ENCODE data around the gene CNTD1.

Gene CNTD1

DNA sequence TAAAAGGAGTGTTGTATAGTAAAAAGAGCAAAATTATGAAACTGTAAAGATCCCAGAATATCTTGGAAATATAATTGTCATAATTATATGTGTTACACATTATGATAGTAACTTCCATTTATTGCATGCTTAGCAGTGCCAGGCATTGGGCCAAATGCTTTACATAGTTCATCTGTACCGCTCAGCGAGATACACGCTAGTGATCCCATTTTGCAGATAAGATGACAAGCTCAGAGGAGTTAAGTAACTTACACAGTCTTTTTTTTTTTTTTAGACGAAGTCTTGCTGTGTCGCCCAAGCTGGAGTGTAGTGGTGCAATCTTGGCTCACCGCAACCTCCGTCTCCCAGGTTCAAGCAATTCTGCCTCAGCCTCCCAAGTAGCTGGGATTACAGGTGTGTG is 47.0 kb upstream of the CNTD1 start:
- TF ChIP-seq, protein P1, sequence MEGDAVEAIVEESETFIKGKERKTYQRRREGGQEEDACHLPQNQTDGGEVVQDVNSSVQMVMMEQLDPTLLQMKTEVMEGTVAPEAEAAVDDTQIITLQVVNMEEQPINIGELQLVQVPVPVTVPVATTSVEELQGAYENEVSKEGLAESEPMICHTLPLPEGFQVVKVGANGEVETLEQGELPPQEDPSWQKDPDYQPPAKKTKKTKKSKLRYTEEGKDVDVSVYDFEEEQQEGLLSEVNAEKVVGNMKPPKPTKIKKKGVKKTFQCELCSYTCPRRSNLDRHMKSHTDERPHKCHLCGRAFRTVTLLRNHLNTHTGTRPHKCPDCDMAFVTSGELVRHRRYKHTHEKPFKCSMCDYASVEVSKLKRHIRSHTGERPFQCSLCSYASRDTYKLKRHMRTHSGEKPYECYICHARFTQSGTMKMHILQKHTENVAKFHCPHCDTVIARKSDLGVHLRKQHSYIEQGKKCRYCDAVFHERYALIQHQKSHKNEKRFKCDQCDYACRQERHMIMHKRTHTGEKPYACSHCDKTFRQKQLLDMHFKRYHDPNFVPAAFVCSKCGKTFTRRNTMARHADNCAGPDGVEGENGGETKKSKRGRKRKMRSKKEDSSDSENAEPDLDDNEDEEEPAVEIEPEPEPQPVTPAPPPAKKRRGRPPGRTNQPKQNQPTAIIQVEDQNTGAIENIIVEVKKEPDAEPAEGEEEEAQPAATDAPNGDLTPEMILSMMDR (IDR thresholded peaks at IDR 0.05; ENCODE audit: low read depth, low read length), result no peak
- no peak for TF ChIP-seq EZH2phosphoT487 (IDR thresholded peaks at IDR 0.05; ENCODE audit: low read depth)
- no peak overlapping the region for H3K4me3 ChIP-seq (ENCODE audit: low read length)
- H3K27ac ChIP-seq (ENCODE audit: low read length), result no peak overlapping the region
- H3K9ac ChIP-seq (ENCODE audit: low read length), result no peak overlapping the region
- no peaks in the 10 kb centered on the region for H4K20me1 ChIP-seq (ENCODE audit: insufficient read depth, low read length)
- H3K9me3 ChIP-seq (ENCODE audit: insufficient read depth, low read length), result no peaks in the 10 kb centered on the region
- no peaks in the 10 kb centered on the region for H3K27me3 ChIP-seq (ENCODE audit: low read depth, low read length)
- H3K36me3 ChIP-seq (replicated peaks; ENCODE audit: low read depth, low read length), result no peaks in the 10 kb centered on the region
- peaks cover 9% of the 10 kb centered on the region for H3K4me1 ChIP-seq (ENCODE audit: low read length)
- no peaks in the 10 kb centered on the region for H3K79me2 ChIP-seq (ENCODE audit: low read length)
- H2AFZ ChIP-seq (ENCODE audit: low read depth, low read length), result no peak overlapping the region
- H3K4me2 ChIP-seq (ENCODE audit: low read length), result no peak overlapping the region

DNA sequence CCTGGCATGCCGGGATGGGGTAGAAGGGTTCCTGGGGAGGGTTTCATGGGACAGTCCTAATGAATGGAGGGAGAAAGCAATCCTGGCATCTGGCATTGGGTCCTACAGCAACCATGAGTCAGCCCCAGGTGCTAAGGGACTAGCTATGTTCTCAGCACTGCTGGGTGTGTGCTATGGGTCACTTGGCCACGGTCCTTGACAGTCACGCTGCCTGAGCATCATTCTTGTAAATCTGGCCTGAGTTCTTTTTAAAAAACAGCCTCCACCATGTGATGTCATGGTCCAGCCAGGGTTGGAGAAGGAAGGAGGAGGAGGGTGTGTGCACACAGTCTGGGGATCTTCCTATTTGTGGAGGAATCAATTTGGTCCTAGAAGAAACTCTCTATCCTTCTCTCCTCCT is 43.9 kb upstream of the CNTD1 start:
- Histone ChIP-seq H3K27ac (ENCODE audit: low read length) (no peak overlapping the region), H3K4me3 (ENCODE audit: low read length) (no peak overlapping the region), H3K27me3 (ENCODE audit: low read depth, low read length) (no peaks in the 10 kb centered on the region), H3K79me2 (ENCODE audit: low read length) (no peaks in the 10 kb centered on the region), H3K4me1 (ENCODE audit: low read length) (peaks cover 22% of the 10 kb centered on the region), H3K36me3 (replicated peaks; ENCODE audit: low read depth, low read length) (no peaks in the 10 kb centered on the region), H3K9me3 (ENCODE audit: insufficient read depth, low read length) (no peaks in the 10 kb centered on the region), H2AFZ (ENCODE audit: low read depth, low read length) (no peak overlapping the region), H3K9ac (ENCODE audit: low read length) (no peak overlapping the region), H3K4me2 (ENCODE audit: low read length) (no peak overlapping the region), H4K20me1 (ENCODE audit: insufficient read depth, low read length) (no peaks in the 10 kb centered on the region)
- TF ChIP-seq, protein P1 (IDR thresholded peaks at IDR 0.05; ENCODE audit: low read depth, low read length), result no peak
- TF ChIP-seq EZH2phosphoT487 (IDR thresholded peaks at IDR 0.05; ENCODE audit: low read depth), result no peak

GRCh38 chr17:42759982-42760651 is 38.5 kb upstream of the CNTD1 start:
- Histone ChIP-seq H3K9me3 (ENCODE audit: insufficient read depth, low read length) (no peaks in the 10 kb centered on the region), H3K27me3 (ENCODE audit: low read depth, low read length) (no peaks in the 10 kb centered on the region), H3K79me2 (ENCODE audit: low read length) (no peaks in the 10 kb centered on the region), H3K4me1 (ENCODE audit: low read length) (peaks cover 30% of the 10 kb centered on the region), H3K9ac (ENCODE audit: low read length) (peak overlapping the region; percentile 28; the same call in 1 of the 2 replicates), H2AFZ (ENCODE audit: low read depth, low read length) (peak overlapping the region; percentile 37; the same call in 1 of the 2 replicates), H3K27ac (ENCODE audit: low read length) (peak overlapping the region; percentile 17; the same call in 1 of the 2 replicates), H3K36me3 (replicated peaks; ENCODE audit: low read depth, low read length) (no peaks in the 10 kb centered on the region), H3K4me2 (ENCODE audit: low read length) (peak overlapping the region; percentile 70), H4K20me1 (ENCODE audit: insufficient read depth, low read length) (no peaks in the 10 kb centered on the region), H3K4me3 (ENCODE audit: low read length) (peak overlapping the region; percentile 22; the same call in 1 of the 2 replicates)
- TF ChIP-seq, protein P1 (IDR thresholded peaks at IDR 0.05; ENCODE audit: low read depth, low read length), result no peak
- no peak for TF ChIP-seq EZH2phosphoT487 (IDR thresholded peaks at IDR 0.05; ENCODE audit: low read depth)

- Histone ChIP-seq H3K4me2 (ENCODE audit: low read length) (peak within 1 kb of the TSS; percentile 70), H3K4me3 (ENCODE audit: low read length) (peak within 1 kb of the TSS; percentile 22; the same call in 1 of the 2 replicates), H3K9me3 (ENCODE audit: insufficient read depth, low read length) (no peaks in the 10 kb centered on the region), H3K9ac (ENCODE audit: low read length) (peak within 1 kb of the TSS; percentile 28; the same call in 1 of the 2 replicates), H3K79me2 (ENCODE audit: low read length) (no peaks in the 10 kb centered on the region), H3K27ac (ENCODE audit: low read length) (peak within 1 kb of the TSS; percentile 17; the same call in 1 of the 2 replicates), H2AFZ (ENCODE audit: low read depth, low read length) (no peak within 1 kb of the TSS; the same call in 1 of the 2 replicates), H3K36me3 (replicated peaks; ENCODE audit: low read depth, low read length) (no peaks in the 10 kb centered on the region), H3K4me1 (ENCODE audit: low read length) (peaks cover 30% of the 10 kb centered on the region), H3K27me3 (ENCODE audit: low read depth, low read length) (no peaks in the 10 kb centered on the region), H4K20me1 (ENCODE audit: insufficient read depth, low read length) (no peaks in the 10 kb centered on the region)
- no peak for TF ChIP-seq EZH2phosphoT487 (IDR thresholded peaks at IDR 0.05; ENCODE audit: low read depth)
- TF ChIP-seq, protein P1 (IDR thresholded peaks at IDR 0.05; ENCODE audit: low read depth, low read length), result no peak
Observed at GRCh38 chr17:42760652-42761581, 37.7 kb upstream of the CNTD1 start, which contains the start of gene RAMP2. Gene RAMP2 (plus strand): TSS chr17:42761227. CDS start chr17:42761262, 35 bp downstream.
